ENCODE data around the gene OR51E1. TPM values are rescaled to one million over a fixed set of nuclear protein-coding genes. Genes with fewer than 3 reads are reported as not detected.

Gene OR51E1
- total and polyA plus RNA-seq, 3 donors from 2014 or later, result 0.31 to 0.59 (median 0.55) TPM

DNA sequence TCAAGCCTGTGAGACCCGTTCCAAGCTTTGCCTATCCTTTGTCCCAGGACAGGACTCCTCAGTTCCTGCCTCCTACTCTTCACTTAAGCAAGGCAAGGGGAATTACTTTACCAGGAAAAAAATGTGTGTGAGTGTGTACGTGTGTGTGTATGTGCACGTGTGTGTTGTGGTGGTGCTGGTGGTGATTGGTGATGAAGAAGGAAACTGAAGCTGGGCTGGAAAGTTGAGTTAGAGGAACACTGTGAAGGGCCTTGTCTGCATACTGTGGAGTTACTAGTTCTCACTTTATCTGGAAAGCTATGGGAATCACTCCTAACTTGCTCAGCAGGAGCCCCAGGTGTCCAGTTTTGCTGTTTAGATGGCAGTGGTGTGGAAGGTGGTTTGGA is 6.1 kb upstream of the OR51E1 start:
- Histone ChIP-seq H3K9me3 (no peaks in the 10 kb centered on the region), H3K27me3 (no peaks in the 10 kb centered on the region), H3K4me3 (peak overlapping the region in 1 of 2 donors; percentile 31), H3K36me3 (ENCODE audit: low read depth, missing control alignments) (no peaks in the 10 kb centered on the region), H3K27ac (no peak overlapping the region), H3K4me1 (peaks cover 3% of the 10 kb centered on the region)
- 61 to 76% methylated on average over 3 of the region's 3 CpGs for WGBS, 2 donors
- intact Hi-C loops (cut with DNase I; ENCODE audit: low total_unique reads), result loop anchor here (5.0 to 10.0 kb wide), 2 partner anchors 190 to 367 kb away; no protein-coding TSS in a partner anchor
- no peak for TF ChIP-seq POLR2A (IDR thresholded peaks at IDR 0.05)
- TF ChIP-seq, protein P1, sequence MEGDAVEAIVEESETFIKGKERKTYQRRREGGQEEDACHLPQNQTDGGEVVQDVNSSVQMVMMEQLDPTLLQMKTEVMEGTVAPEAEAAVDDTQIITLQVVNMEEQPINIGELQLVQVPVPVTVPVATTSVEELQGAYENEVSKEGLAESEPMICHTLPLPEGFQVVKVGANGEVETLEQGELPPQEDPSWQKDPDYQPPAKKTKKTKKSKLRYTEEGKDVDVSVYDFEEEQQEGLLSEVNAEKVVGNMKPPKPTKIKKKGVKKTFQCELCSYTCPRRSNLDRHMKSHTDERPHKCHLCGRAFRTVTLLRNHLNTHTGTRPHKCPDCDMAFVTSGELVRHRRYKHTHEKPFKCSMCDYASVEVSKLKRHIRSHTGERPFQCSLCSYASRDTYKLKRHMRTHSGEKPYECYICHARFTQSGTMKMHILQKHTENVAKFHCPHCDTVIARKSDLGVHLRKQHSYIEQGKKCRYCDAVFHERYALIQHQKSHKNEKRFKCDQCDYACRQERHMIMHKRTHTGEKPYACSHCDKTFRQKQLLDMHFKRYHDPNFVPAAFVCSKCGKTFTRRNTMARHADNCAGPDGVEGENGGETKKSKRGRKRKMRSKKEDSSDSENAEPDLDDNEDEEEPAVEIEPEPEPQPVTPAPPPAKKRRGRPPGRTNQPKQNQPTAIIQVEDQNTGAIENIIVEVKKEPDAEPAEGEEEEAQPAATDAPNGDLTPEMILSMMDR (IDR thresholded peaks at IDR 0.05), result no peak
- no peak for DNase-seq

GRCh38 chr11:4639931-4640330 is 3.9 kb upstream of the OR51E1 start:
- no peak for DNase-seq
- 94% methylated on average over 6 of the region's 6 CpGs for WGBS, 2 donors
- no peaks in the 10 kb centered on the region for H3K36me3 ChIP-seq (ENCODE audit: low read depth, missing control alignments)
- intact Hi-C loops (cut with DNase I; ENCODE audit: low total_unique reads), result loop anchor here (5.0 to 10.0 kb wide), 2 partner anchors 187 to 365 kb away; no protein-coding TSS in a partner anchor
- H3K4me3 ChIP-seq, result no peak overlapping the region
- peaks cover 3% of the 10 kb centered on the region for H3K4me1 ChIP-seq
- no peaks in the 10 kb centered on the region for H3K27me3 ChIP-seq
- H3K27ac ChIP-seq, result no peak overlapping the region
- TF ChIP-seq POLR2A (IDR thresholded peaks at IDR 0.05), result no peak
- TF ChIP-seq, protein P1 (IDR thresholded peaks at IDR 0.05), result no peak
- H3K9me3 ChIP-seq, result no peaks in the 10 kb centered on the region

GRCh38 chr11:4641501-4641900 is 2.3 kb upstream of the OR51E1 start:
- no peak overlapping the region for H3K4me3 ChIP-seq
- WGBS, 2 donors, result 90 to 94% methylated on average over 7 of the region's 7 CpGs
- no peaks in the 10 kb centered on the region for H3K36me3 ChIP-seq (ENCODE audit: low read depth, missing control alignments)
- no peak overlapping the region for H3K27ac ChIP-seq
- H3K27me3 ChIP-seq, result no peaks in the 10 kb centered on the region
- no peak for DNase-seq
- peaks cover 3% of the 10 kb centered on the region for H3K4me1 ChIP-seq
- TF ChIP-seq, protein P1 (IDR thresholded peaks at IDR 0.05), result no peak
- TF ChIP-seq POLR2A (IDR thresholded peaks at IDR 0.05), result no peak
- intact Hi-C loops (cut with DNase I; ENCODE audit: low total_unique reads), result no loop called here
- no peaks in the 10 kb centered on the region for H3K9me3 ChIP-seq

DNA sequence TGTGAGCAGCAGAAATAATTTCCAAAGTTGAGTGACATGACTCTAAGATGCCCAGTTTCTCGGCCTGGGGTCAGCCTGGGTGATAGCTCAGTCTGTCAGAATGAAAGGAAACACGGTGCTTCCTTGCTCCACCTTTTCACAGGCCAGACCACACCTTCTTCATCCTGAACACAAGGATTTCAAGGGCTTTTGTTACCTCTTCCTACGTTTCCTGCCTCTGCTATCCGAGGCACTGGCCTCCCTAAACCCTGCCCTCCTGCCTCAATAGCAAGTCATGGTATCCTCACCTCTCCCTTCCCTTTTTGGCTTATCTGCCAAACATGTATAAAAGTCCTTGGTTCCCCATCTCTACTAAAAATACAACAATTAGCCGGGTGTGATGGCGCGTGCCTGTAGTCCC is 1.7 kb upstream of the OR51E1 start:
- no peaks in the 10 kb centered on the region for H3K27me3 ChIP-seq
- H3K27ac ChIP-seq, result no peak overlapping the region
- no peaks in the 10 kb centered on the region for H3K9me3 ChIP-seq
- H3K36me3 ChIP-seq (ENCODE audit: low read depth, missing control alignments), result no peaks in the 10 kb centered on the region
- no peak for DNase-seq
- no peak for TF ChIP-seq POLR2A (IDR thresholded peaks at IDR 0.05)
- TF ChIP-seq, protein P1 (IDR thresholded peaks at IDR 0.05), result no peak
- peaks cover 2% of the 10 kb centered on the region for H3K4me1 ChIP-seq
- intact Hi-C loops (cut with DNase I; ENCODE audit: low total_unique reads), result no loop called here
- WGBS, 2 donors, result 78 to 92% methylated on average over 7 of the region's 7 CpGs
- no peak overlapping the region for H3K4me3 ChIP-seq

- 24 to 49% methylated on average over 5 of the region's 5 CpGs for WGBS, 2 donors
- Histone ChIP-seq H3K9me3 (no peaks in the 10 kb centered on the region), H3K36me3 (ENCODE audit: low read depth, missing control alignments) (no peaks in the 10 kb centered on the region), H3K4me1 (peaks cover 3% of the 10 kb centered on the region), H3K27me3 (no peaks in the 10 kb centered on the region), H3K4me3 (no peak overlapping the region), H3K27ac (no peak overlapping the region)
- intact Hi-C loops (cut with DNase I; ENCODE audit: low total_unique reads), result no loop called here
- TF ChIP-seq, protein P1 (IDR thresholded peaks at IDR 0.05), result no peak
- TF ChIP-seq POLR2A (IDR thresholded peaks at IDR 0.05), result no peak
- no peak for DNase-seq
Measured at GRCh38 chr11:4643076-4643475, 706 bp upstream of the OR51E1 start.

Data from testis (tissue), 3 donors.